Myocyte (in vitro differentiated cells): ENCODE measurements around the gene LYZL1. TPM values are rescaled to one million over a fixed set of nuclear protein-coding genes. Genes with fewer than 3 reads are reported as not detected.
"Not testable (repeated sequence)": the region's sequence is repeated elsewhere in the genome, so short reads cannot be mapped to it uniquely, and the experiment has no call there.

Experiments
- DNase-seq: peaks from one replicate; pipeline ENCODE4 v3.0.0-alpha.2; 2012; ENCODE audit warnings: low read depth
- total RNA-seq: library from RNA; depleted of rRNA; stranded (reverse); fragments of >200 nt; gene quantifications from 2 replicates; pipeline ENCODE4 v1.2.3, GENCODE V29; 2014

Gene LYZL1
- total RNA-seq, 1 donor from 2014 or later: not detected

GRCh38 chr10:29259498-29259897 lies 29.4 kb upstream of the LYZL1 start:
- DNase-seq: no peak

- no peak for DNase-seq
Measured at GRCh38 chr10:29263506-29263905, 25.4 kb upstream of the LYZL1 start.

GRCh38 chr10:29265210-29265768 lies 23.6 kb upstream of the LYZL1 start:
- DNase-seq: no peak

GRCh38 chr10:29266641-29267040 lies 22.2 kb upstream of the LYZL1 start:
- DNase-seq: no peak

- no peak for DNase-seq
Measured at GRCh38 chr10:29268011-29268410, 20.9 kb upstream of the LYZL1 start.

- DNase-seq: no peak
Measured at GRCh38 chr10:29269486-29269885, 19.4 kb upstream of the LYZL1 start.

GRCh38 chr10:29270883-29271282 lies 18.0 kb upstream of the LYZL1 start:
- DNase-seq: no peak

GRCh38 chr10:29271877-29272276 lies 17.0 kb upstream of the LYZL1 start:
- DNase-seq: no peak

- no peak for DNase-seq
Measured at GRCh38 chr10:29273478-29273877, 15.4 kb upstream of the LYZL1 start.

- DNase-seq: no peak
Measured at GRCh38 chr10:29276251-29276850, 12.5 kb upstream of the LYZL1 start.

- no peak for DNase-seq
Measured at GRCh38 chr10:29277296-29277695, 11.6 kb upstream of the LYZL1 start.

GRCh38 chr10:29279779-29280487 lies 8.9 kb upstream of the LYZL1 start:
- no peak for DNase-seq

GRCh38 chr10:29280488-29280840 lies 8.4 kb upstream of the LYZL1 start:
- no peak for DNase-seq

- DNase-seq: no peak
Measured at GRCh38 chr10:29285624-29286051, 3.2 kb upstream of the LYZL1 start.

- DNase-seq: no peak
Measured at GRCh38 chr10:29287635-29288034, 1.2 kb upstream of the LYZL1 start.

- not testable (repeated sequence) for DNase-seq
Measured at GRCh38 chr10:29291561-29291960, 2.7 kb downstream of the LYZL1 start.

- not testable (repeated sequence) for DNase-seq
Measured at GRCh38 chr10:29292406-29292805, 3.5 kb downstream of the LYZL1 start.

- DNase-seq: no peak
Measured at GRCh38 chr10:29295813-29296212, 6.9 kb downstream of the LYZL1 start.

GRCh38 chr10:29297678-29298077 lies 8.8 kb downstream of the LYZL1 start:
- no peak for DNase-seq

- DNase-seq: no peak
Measured at GRCh38 chr10:29301359-29301910, 12.6 kb downstream of the LYZL1 start.

- DNase-seq: no peak
Measured at GRCh38 chr10:29302499-29302898, 13.6 kb downstream of the LYZL1 start.

- DNase-seq: peak; percentile 83
Measured at GRCh38 chr10:29304264-29304994, 15.6 kb downstream of the LYZL1 start.
